PC-3 (cell line): ENCODE results near the gene ZNF679. TPM values are rescaled to one million over a fixed set of nuclear protein-coding genes. Genes with fewer than 3 reads are reported as not detected.

Experiments used
- ATAC-seq: fragments of 200-7000 bp; cut with Tn5 transposase; 2 replicates; pipeline ENCODE4 v1.9.1; 2020; ENCODE audit warnings: mild to moderate bottlenecking, moderate library complexity
- BruUV-seq: library from RNA; stranded (reverse); fragments of 400-500 nt; replicated peaks from 2 replicates; lab custom pipeline; 2021; lab: Mats Ljungman, UMichigan
- CTCF ChIA-PET: fragments of 300-600 bp; sonication (Branson Sonifier 250); formaldehyde crosslinking; loops from one replicate; lab custom pipeline; 2022; ENCODE audit warnings: antibody characterized with exemption; lab: Charles Lee
- POLR2A ChIA-PET: fragments of 300-600 bp; sonication (Branson Sonifier 250); formaldehyde crosslinking; loops from one replicate; lab custom pipeline; 2022; ENCODE audit warnings: antibody characterized with exemption; ENCODE audit not compliant: unreplicated experiment; lab: Charles Lee
- DNase-seq: peaks from one replicate; pipeline ENCODE4 v3.0.0-alpha.2; 2015
- H2AFZ ChIP-seq: fragments of 300-600 bp; sonication (generic); 2 replicates; pipeline ENCODE4 v1.6.0; 2016; ENCODE audit warnings: antibody characterized with exemption, low read length
- H3F3A ChIP-seq: fragments of 300-600 bp; sonication (generic); one replicate; pipeline ENCODE4 v1.6.0; 2017; ENCODE audit warnings: antibody characterized with exemption, low read length, control low read depth, mild to moderate bottlenecking; ENCODE audit not compliant: unreplicated experiment
- H3K27ac ChIP-seq: fragments of 300-600 bp; sonication (generic); 2 replicates; pipeline ENCODE4 v1.5.1; 2016; ENCODE audit warnings: mild to moderate bottlenecking, low read length
- H3K27me3 ChIP-seq: fragments of 300-600 bp; sonication (generic); 2 replicates; pipeline ENCODE4 v1.6.1; 2016; ENCODE audit warnings: low read length, mixed read lengths
- H3K36me3 ChIP-seq: fragments of 300-600 bp; sonication (generic); 2 replicates; pipeline ENCODE4 v1.6.1; 2016; ENCODE audit warnings: low read depth, mixed run types, low read length, mixed read lengths
- H3K4me1 ChIP-seq: fragments of 300-600 bp; sonication (generic); 2 replicates; pipeline ENCODE4 v1.5.1; 2016; ENCODE audit warnings: low read length; ENCODE audit not compliant: insufficient read depth
- H3K4me2 ChIP-seq: fragments of 300-600 bp; sonication (generic); 2 replicates; pipeline ENCODE4 v1.6.0; 2016; ENCODE audit warnings: low read length
- H3K4me3 ChIP-seq: fragments of 300-600 bp; sonication (generic); 2 replicates; pipeline ENCODE4 v1.5.1; 2016; ENCODE audit warnings: mild to moderate bottlenecking, low read length, mixed read lengths
- H3K79me2 ChIP-seq: fragments of 300-600 bp; sonication (generic); 2 replicates; pipeline ENCODE4 v1.6.1; 2017; ENCODE audit warnings: low read length, mixed read lengths
- H3K9ac ChIP-seq: fragments of 300-600 bp; sonication (generic); 2 replicates; pipeline ENCODE4 v1.6.0; 2016; ENCODE audit warnings: mild to moderate bottlenecking, low read length
- H3K9me2 ChIP-seq: fragments of 300-600 bp; sonication (generic); replicated peaks from 2 replicates; pipeline ENCODE4 v1.6.1; 2016; ENCODE audit warnings: mixed run types, low read length, mixed read lengths
- H3K9me3 ChIP-seq: fragments of 300-600 bp; sonication (generic); 2 replicates; pipeline ENCODE4 v1.6.1; 2016; ENCODE audit warnings: low read length, mixed read lengths
- H4K20me1 ChIP-seq: fragments of 300-600 bp; sonication (generic); 2 replicates; pipeline ENCODE4 v1.6.1; 2016; ENCODE audit warnings: low read length, mixed read lengths
- EZH2 ChIP-seq: fragments of 300-600 bp; sonication (generic); IDR thresholded peaks from one replicate; pipeline ENCODE4 v1.6.1; 2017; ENCODE audit warnings: antibody characterized with exemption, mild to moderate bottlenecking, low read length; ENCODE audit not compliant: unreplicated experiment
- EZH2phosphoT487 ChIP-seq: fragments of 300-600 bp; sonication (generic); IDR thresholded peaks from 2 replicates; pipeline ENCODE4 v1.6.1; 2018; ENCODE audit warnings: mild to moderate bottlenecking, antibody characterized with exemption, low read length, borderline replicate concordance
- intact Hi-C: fragments of 100-400 bp; cut with micrococcal nuclease; formaldehyde crosslinking; loops from 2 replicates; pipeline ENCODE4 v1.9.0; 2023
- total RNA-seq: library from RNA; depleted of rRNA; stranded (reverse); fragments of >200 nt; gene quantifications from 2 replicates; pipeline ENCODE4 v1.2.3, GENCODE V29; 2014
- TF ChIP-seq, protein P1 (sequence below): fragments of 300-600 bp; sonication (generic); conservative IDR thresholded peaks from 2 replicates; pipeline ENCODE4 v1.5.1; 2017; ENCODE audit warnings: antibody characterized with exemption, low read depth, mild to moderate bottlenecking, low read length

Gene ZNF679
- total RNA-seq, 1 experiment from 2014 or later, result not detected

DNA sequence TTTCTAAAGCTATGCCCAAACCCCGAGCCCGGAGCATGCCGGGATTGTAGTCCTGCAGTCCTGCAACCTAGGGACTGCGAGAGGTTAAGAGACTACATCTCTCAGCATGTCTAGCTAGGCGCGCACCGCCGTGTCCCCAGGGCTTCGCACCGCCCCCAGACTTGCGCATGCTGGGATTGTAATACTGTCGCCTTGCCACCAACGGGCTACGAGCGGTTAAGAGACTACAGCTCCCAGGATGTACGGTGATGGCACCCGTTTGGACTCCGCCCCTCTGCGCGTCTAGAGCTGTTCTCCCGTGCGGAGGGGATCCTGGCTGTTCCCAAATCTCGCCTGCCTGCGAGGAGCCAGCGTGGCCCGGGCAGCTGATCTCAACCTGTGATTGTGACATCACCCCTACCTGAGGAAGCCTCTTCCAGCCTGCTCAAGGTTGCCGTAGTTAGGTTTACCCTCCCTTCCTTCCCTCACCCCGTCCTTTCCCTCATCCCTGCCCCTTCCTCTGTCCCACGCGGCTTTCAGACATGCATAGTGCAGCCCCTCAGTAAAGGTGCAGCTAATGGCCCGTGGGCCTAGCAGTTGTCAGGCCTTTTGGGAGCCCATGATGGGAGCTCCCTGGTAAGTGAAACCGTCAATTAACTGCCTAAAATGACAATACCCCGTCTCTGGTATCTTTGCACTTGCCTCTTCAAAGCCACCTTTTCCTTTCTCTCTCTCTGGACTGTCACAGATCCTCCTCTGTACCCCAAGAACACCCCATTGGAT, 79.2 kb downstream of the ZNF679 start:
- TF ChIP-seq EZH2phosphoT487 (no peak), EZH2 (no peak)
- TF ChIP-seq, protein P1, sequence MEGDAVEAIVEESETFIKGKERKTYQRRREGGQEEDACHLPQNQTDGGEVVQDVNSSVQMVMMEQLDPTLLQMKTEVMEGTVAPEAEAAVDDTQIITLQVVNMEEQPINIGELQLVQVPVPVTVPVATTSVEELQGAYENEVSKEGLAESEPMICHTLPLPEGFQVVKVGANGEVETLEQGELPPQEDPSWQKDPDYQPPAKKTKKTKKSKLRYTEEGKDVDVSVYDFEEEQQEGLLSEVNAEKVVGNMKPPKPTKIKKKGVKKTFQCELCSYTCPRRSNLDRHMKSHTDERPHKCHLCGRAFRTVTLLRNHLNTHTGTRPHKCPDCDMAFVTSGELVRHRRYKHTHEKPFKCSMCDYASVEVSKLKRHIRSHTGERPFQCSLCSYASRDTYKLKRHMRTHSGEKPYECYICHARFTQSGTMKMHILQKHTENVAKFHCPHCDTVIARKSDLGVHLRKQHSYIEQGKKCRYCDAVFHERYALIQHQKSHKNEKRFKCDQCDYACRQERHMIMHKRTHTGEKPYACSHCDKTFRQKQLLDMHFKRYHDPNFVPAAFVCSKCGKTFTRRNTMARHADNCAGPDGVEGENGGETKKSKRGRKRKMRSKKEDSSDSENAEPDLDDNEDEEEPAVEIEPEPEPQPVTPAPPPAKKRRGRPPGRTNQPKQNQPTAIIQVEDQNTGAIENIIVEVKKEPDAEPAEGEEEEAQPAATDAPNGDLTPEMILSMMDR, result no peak
- Histone ChIP-seq H2AFZ (peak overlapping the region; percentile 61; the same call in 1 of the 2 replicates), H3F3A (no peaks in the 10 kb centered on the region), H3K79me2 (no peaks in the 10 kb centered on the region), H3K27me3 (no peaks in the 10 kb centered on the region), H3K9me3 (no peaks in the 10 kb centered on the region), H3K4me2 (no peak overlapping the region), H3K4me1 (no peaks in the 10 kb centered on the region), H4K20me1 (no peaks in the 10 kb centered on the region), H3K4me3 (peak overlapping the region; percentile 35; the same call in 1 of the 2 replicates), H3K27ac (no peak overlapping the region), H3K36me3 (no peaks in the 10 kb centered on the region), H3K9ac (no peak overlapping the region), H3K9me2 (no peaks in the 10 kb centered on the region)
- DNase-seq (peak; percentile 16), ATAC-seq (peak; percentile 82)
- POLR2A ChIA-PET, result no interaction called here
- intact Hi-C loops, result no loop called here
- TSS peak; percentile 83 for BruUV-seq
- CTCF ChIA-PET, result no interaction called here

DNA sequence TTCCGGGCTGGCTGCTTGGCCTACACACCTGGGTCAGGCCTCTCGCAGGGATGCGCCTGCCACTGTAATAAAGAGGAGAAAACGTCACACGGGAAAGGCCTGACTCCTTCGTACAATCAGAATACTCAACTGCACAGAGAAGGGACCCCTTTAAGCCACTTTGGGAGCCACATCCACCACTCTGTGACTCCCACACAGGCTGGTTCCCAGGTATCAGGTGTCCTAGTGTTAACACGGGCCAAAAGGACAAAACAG, 79.7 kb downstream of the ZNF679 start:
- Histone ChIP-seq H3K4me1 (no peaks in the 10 kb centered on the region), H3K9me3 (no peaks in the 10 kb centered on the region), H4K20me1 (no peaks in the 10 kb centered on the region), H2AFZ (0 out of 2 replicates have a peak overlapping the region, but pooled peaks have one; percentile 61), H3K27me3 (no peaks in the 10 kb centered on the region), H3K4me2 (no peak overlapping the region), H3K9ac (no peak overlapping the region), H3K36me3 (no peaks in the 10 kb centered on the region), H3K27ac (no peak overlapping the region), H3K79me2 (no peaks in the 10 kb centered on the region), H3F3A (no peaks in the 10 kb centered on the region), H3K9me2 (no peaks in the 10 kb centered on the region), H3K4me3 (no peak overlapping the region)
- ChIA-PET POLR2A (no interaction called here), CTCF (no interaction called here)
- intact Hi-C loops, result no loop called here
- TF ChIP-seq EZH2 (no peak), EZH2phosphoT487 (no peak)
- TF ChIP-seq, protein P1, result no peak
- no TSS peak for BruUV-seq
- DNase-seq, result no peak
- ATAC-seq, result no peak

DNA sequence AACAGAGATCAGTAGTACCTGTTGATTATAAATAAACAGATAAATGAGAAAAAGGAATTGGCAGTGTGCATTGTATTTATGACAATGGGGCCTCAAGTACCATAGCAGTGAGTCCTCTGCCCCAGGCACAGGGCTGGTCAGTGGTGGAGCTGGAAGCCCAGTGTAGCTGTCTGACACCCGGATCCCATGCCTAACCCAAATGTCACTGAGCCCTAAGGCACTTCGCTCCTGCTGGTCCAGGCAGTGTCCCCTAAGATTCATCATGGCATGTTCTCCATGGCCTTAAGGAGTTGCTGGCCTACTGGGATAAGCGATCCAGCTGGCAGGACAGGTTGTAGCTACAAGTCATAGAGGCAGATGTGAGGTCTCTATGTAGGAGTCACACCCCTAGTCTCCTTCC, 82.2 kb downstream of the ZNF679 start:
- Histone ChIP-seq H3K9me2 (no peaks in the 10 kb centered on the region), H3F3A (no peaks in the 10 kb centered on the region), H3K4me3 (no peak overlapping the region), H3K9ac (no peak overlapping the region), H3K4me2 (no peak overlapping the region), H4K20me1 (no peaks in the 10 kb centered on the region), H3K27me3 (no peaks in the 10 kb centered on the region), H3K4me1 (0 out of 2 replicates have a peak, but pooled peaks cover 5% of the 10 kb centered on the region), H2AFZ (no peak overlapping the region), H3K27ac (no peak overlapping the region), H3K79me2 (peaks cover 16% of the 10 kb centered on the region), H3K9me3 (0 out of 2 replicates have a peak, but pooled peaks cover 2% of the 10 kb centered on the region), H3K36me3 (0 out of 2 replicates have a peak, but pooled peaks cover 2% of the 10 kb centered on the region)
- intact Hi-C loops, result no loop called here
- no TSS peak for BruUV-seq
- TF ChIP-seq EZH2phosphoT487 (no peak), EZH2 (no peak)
- TF ChIP-seq, protein P1, result no peak
- DNase-seq, result no peak
- POLR2A ChIA-PET, result no interaction called here
- CTCF ChIA-PET, result no interaction called here
- no peak for ATAC-seq
